Fibroblast of skin of back (primary cell): ENCODE data around the gene BRD4.

Experiments
- DNase-seq: peaks from one replicate; pipeline ENCODE4 v3.0.0-alpha.2; 2013

The BRD4 gene

GRCh38 chr19:15188851-15189250 is 143.5 kb downstream of the BRD4 start:
- no peak for DNase-seq

DNA sequence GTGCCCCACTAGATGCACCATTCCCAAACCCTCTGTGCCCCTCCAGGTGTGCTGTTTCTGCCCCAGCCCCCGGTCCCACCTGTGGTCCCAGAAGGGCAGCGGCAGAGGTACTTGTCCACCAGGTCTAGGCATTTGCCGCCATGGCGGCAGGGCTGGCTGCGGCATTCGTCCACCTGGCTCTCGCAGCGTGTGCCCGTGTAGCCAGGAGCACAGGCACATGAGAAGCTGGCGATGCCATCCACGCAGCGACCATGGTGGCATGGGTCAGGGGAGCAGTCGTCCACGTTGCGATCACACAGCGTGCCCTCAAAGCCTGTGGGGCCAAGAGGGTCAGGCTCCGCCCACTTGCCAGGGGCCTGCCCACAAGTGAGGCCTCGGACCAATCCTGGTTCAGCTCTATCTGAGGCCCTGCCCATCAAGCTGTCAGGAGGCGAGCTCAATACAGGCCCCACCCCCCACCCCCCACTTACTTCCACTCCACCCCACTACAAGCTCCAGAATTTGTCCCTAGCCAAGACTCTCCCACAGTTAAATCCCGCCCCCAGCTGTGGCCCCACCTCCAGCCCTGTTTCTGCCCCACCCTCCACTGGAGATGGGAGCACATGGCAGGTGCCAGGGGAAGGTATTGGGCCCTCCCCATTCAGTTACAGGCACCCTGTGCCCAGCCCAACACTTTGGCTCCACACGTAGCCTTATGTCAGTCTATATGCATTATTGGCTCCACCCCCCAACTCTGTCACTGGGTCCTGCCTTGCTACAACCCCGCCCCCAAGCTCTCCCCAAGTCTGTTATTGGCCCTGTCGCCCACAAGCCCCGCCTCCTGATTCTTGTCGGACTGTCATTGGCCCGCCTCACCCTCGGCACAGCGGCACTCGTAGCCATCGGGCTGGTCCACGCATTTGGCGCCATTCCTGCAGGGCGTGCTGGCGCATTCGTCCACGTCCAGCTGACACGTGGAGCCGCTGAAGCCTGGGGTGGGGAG is 145.0 kb downstream of the BRD4 start:
- peak; percentile 63 for DNase-seq
